T-helper 1 cell (primary cell): Measurements from ENCODE around the gene ENTHD1.
"Not testable (repeated sequence)": the region's sequence is repeated elsewhere in the genome, so short reads cannot be mapped to it uniquely, and the experiment has no call there.

Experiments used
- DNase-seq, 5 donors: peaks; one replicate each; pipeline ENCODE4 v3.0.0-alpha.2; 2012 to 2020

Gene ENTHD1

DNA sequence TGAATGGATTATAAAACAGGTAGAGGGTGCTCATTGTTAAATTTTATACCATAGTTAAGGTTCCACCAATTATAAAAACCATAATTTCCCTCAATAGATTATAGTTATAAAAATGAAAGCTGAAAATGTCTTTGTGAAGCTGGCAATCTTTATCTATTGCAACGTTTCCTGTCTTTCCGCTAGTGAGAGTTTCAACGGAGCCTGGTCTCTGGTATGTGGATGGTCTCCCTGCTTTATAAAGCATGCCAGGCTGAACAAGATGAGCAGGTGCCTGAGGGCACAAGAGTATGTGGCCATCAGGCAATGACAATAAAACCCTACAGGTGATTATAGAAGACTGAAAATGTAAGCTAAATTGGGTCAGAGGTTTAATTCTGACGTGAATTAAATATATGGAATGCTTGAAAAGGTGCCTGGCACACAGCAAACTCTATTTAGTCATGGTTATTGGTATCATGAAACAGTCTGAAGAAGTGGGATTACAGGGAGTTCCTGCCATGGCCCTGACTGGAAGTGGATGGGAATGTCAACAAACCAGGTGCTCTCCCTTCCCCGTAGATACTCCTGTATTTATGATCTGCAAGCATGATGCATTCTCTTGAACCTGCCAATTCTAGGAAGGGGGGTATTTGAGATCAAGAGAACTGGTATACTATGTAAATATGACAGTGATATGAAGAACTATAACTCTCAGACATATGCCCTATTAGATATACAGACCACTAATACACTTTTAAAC is 115.7 kb downstream of the ENTHD1 start:
- peak in 1 of 5 donors; percentile 11 for DNase-seq

DNA sequence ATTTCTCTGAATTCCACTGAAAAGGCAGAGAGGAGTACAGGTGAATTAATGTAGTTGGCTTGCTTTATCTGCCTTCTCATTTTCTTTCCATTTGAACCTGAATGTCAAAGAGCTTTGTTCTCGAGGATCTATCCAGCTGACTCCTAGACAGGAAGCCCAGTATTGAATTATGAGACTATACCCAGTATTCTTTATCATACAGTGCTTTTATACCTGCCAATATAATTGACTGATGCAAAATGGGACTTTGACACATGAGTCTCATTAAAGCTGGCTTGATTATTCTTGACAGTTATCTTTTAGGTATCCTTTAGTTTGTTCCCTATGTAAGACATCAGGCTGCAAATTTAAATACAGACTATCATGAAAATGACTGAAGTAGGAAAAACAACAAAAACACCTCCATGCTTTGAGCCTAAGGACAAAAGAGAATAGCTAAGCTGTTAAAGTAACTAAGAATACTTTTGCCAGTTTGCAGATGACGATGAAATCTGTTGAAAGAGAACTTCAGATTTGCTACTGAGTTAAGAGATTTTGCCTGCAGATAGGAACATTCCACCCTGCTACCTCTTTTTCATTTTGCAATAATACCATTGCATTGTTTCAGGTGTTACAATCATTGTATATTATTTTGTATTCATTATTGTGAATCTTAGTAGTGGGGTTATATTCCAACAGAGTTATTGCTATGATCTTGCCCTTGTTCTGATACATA is 117.1 kb downstream of the ENTHD1 start:
- DNase-seq: peak in 1 of 5 donors; percentile 14

DNA sequence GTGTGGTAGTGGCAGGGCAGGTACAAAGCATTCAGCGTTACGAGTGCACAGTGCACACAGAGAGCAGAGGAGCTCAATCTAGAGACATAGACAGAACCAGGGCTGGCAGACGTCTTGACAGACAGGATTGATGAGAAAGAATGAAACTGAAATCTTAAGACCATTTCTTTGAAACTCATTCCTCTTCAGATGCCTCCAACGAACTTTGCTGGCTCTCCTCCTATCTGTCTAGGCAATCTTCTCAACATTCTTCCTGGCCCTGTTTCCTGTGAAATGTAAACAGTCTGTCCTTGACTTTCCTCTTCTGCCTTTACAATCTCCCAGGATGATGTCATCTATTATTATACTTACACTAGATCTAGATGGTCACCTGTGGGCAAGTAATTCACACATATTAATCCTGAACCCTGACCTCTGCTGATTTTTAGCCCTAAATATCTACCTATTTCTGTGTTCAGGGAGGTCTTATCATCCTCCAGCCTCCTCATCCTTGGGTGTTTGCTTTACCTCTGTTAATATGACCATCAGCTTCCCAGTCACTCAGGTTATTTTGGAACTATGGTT is 119.5 kb downstream of the ENTHD1 start:
- DNase-seq: peak in 3 of 5 donors; percentile 4 to 91 (median 22)

DNA sequence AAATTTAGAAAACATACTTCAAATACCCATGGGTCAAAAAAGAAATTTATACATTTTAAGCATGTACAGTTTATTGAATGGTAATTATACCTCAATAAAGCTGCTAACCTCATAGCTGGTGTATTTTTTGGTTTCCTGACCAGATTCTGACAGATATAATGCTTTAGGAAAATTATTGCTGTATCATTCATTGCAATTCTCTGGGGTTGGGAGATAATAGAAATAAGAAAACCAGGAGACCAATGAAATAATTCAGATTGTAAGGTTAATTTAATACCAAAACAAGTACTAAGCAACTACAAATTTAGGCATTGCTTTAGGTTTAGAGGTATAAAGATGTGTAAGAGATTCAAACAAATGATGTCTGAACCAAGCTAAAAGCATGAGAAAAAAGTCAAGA is 120.1 kb downstream of the ENTHD1 start:
- DNase-seq: no peak

GRCh38 chr22:39771486-39771885 is 122.1 kb downstream of the ENTHD1 start:
- no peak for DNase-seq

DNA sequence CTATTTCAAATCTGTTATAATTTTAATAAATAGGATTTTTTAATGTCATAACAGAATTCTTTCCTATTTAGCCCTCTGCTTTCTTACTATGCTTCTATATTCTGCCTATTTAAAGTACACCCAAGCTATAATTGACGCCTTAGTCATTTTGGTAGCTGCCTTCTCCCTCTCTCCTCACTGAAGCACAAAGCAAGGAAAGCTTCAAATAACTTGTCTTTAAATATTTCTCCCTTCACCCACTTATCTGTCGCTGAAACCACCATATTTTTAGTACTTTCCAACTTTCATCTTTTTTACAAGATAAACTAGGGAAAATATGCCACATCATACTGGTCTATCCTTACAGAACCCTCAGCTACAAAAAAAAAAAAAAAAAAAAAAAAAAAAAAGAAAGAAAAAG is 127.9 kb downstream of the ENTHD1 start:
- no peak for DNase-seq

DNA sequence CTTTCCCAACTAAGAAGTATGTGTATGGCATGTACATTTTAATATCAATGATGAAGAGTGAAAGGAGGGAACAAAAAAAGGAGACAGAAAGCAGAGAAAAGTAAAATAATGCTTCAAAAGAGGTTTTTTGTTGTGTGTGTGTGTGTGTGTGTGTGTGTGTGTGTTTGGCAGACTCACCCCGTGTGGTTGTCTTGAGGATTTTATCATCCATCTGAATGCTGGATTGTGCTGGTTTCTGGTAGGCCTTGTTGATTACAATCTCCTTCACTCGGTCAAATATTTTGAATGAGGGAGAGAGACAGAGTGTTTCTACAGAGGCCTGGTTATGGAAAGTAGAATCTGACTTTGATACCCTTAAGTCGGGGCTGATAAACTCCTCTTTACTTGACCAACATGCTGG is 128.5 kb downstream of the ENTHD1 start:
- DNase-seq: no peak

GRCh38 chr22:39763276-39763675 is 130.3 kb downstream of the ENTHD1 start:
- DNase-seq: no peak

DNA sequence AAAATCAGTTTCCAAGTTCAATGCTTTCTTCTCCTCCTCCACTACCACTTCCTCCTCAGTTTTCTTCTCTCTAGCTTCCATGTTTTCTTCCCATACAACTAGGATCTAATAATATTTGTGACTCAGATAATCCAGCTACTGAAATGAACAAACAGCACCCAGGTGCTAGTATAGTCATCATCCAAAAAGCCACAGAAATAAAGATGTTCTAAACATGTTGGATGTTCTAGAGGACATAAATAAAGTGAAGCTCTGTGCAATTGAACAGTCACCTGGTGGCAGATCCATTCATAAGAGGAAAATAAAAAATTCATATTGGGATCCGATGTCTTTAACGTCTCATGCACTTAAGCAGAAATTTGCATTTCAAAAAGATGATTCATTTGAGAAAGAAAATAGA is 142.8 kb downstream of the ENTHD1 start:
- no peak for DNase-seq

DNA sequence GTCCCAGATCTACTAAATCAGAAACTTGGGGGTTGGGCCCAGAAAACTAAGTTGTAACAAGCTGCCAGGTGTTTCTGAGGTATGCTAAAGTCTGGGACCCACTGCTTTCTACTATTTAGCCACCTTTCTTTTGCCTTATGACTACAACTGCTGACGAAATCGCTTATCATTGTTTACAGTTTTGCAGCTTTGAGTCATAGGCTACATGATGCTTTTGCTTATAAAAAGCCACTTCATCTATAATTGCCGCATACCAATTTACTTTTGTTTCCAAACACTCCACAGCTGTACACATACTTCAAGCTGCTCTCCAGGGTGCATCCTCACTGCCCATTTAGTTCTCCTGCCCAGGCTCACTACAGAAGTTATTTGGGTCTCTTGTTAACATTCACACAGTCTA is 144.7 kb downstream of the ENTHD1 start:
- DNase-seq: peak in 1 of 5 donors; percentile 13

DNA sequence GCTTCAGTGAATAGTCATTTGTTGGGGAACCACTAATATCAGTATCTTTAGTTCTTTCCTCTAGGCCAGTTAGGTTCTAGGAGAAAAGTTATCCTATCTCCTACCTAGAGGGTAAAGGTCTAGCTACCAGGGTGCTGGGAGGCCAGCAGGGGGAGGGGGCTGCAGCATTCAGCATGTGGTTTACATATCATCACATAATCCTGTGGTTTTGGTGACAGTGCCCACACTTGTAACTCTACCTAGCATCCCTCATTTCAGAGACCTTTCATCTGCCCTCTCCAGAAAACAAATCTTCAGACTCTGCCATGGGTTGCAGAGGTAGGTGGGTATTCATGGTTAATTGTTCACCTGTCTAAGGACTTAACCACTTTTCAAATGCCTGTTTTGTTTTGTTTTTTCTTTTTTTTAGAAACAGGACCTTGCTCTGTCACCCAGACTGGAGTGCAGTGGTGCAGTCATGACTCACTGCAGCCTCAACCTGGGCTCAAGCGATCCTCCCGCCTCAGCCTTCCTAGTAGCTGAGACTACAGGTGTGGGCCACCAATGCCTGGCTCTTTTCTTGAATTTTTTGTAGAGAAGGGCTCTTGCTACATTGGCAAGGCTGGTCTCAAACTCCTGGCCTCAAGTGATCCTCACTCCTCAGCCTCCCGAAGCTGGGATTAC is 146.8 kb downstream of the ENTHD1 start:
- DNase-seq: peak in 1 of 5 donors; percentile 19

- DNase-seq: peak in 1 of 5 donors; percentile 41
Observed at GRCh38 chr22:39745789-39746188, 147.8 kb downstream of the ENTHD1 start.

GRCh38 chr22:39744353-39744752 is 149.2 kb downstream of the ENTHD1 start:
- no peak for DNase-seq

GRCh38 chr22:39743935-39744334 is 149.6 kb downstream of the ENTHD1 start:
- no peak for DNase-seq

- no peak for DNase-seq
Observed at GRCh38 chr22:39739338-39740027, 154.1 kb downstream of the ENTHD1 start.

GRCh38 chr22:39738746-39739145 is 154.8 kb downstream of the ENTHD1 start:
- DNase-seq: no peak

GRCh38 chr22:39735776-39736175 is 157.8 kb downstream of the ENTHD1 start:
- DNase-seq: no peak

GRCh38 chr22:39734866-39735265 is 158.7 kb downstream of the ENTHD1 start:
- no peak for DNase-seq

DNA sequence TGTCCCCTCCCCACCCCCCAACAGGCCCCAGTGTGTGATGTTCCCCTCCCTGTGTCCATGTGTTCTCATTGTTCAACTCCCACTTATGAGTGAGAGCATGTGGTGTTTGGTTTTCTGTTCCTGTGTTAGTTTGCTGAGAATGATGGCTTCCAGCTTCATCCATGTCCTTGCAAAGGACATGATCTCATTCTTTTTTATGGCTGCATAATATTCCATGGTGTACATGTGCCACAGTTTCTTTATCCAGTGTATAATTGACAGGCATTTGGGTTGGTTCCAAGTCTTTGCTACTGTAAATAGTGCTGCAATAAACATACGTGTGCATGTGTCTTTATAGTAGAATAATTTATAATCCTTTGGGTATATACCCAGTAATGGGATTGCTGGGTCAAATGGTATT is 159.5 kb downstream of the ENTHD1 start:
- DNase-seq: not testable (repeated sequence)

- no peak for DNase-seq
Observed at GRCh38 chr22:39733191-39733590, 160.4 kb downstream of the ENTHD1 start.

- no peak for DNase-seq
Observed at GRCh38 chr22:39732625-39733024, 160.9 kb downstream of the ENTHD1 start.

DNA sequence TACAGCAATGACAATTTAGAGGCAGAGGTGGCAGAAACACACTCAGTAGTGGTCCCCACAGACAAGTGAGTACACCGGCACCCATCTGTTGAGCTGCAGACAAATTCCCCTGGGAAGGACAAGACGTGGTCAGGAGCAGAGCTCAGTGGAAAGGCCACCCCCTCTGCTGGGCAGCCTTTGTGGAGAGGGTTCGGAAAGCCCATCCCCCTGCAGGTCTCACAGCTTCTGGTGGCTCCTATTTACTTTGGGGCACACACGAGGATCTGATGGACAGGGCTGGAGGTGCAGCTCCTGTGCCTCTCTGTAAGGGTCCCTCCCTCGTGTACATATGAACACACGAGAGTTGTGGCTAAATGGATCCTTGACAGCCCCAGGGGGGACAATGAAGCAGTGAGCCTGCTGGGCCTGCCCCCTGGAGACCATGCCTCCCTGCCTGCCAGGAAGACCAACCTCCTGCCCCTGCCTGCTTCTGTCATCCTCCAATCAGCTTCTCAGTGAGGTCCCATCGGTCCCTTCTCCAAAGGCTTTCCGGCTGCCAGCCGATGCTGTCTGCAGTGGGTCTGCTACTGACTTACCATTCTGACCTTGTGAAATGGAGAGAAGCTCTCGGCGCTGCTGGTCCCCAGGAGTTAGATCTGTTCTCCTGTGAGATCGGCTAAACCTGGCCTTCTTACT is 161.5 kb downstream of the ENTHD1 start:
- no peak for DNase-seq
